Loucy (cell line): ENCODE results near the gene SUGP1.

Source experiments
- H2AFZ ChIP-seq: fragments of 200-600 bp; sonication (generic); 2 replicates; pipeline ENCODE4 v1.6.0; 2016; ENCODE audit warnings: antibody characterized with exemption, mild to moderate bottlenecking, low read length, moderate library complexity
- H3F3A ChIP-seq: fragments of 200-600 bp; 2 replicates; pipeline ENCODE4 v1.6.0; 2016; ENCODE audit warnings: antibody characterized with exemption, low read depth, mild to moderate bottlenecking
- H3K27me3 ChIP-seq: fragments of 200-600 bp; sonication (generic); 2 replicates; pipeline ENCODE4 v1.6.1; 2014; ENCODE audit warnings: low read length, mild to moderate bottlenecking; ENCODE audit not compliant: insufficient read depth, poor library complexity, severe bottlenecking
- H3K36me3 ChIP-seq: fragments of 200-600 bp; sonication (generic); 2 replicates; pipeline ENCODE4 v1.6.1; 2016; ENCODE audit warnings: low read length; ENCODE audit not compliant: insufficient read depth
- H3K4me1 ChIP-seq: fragments of 200-600 bp; sonication (generic); 2 replicates; pipeline ENCODE4 v1.5.1; 2014; ENCODE audit warnings: low read length, mild to moderate bottlenecking; ENCODE audit not compliant: insufficient read depth, poor library complexity, severe bottlenecking
- H3K4me2 ChIP-seq: fragments of 200-600 bp; sonication (generic); 2 replicates; pipeline ENCODE4 v1.6.0; 2014; ENCODE audit warnings: antibody characterized with exemption, low read length, low read depth, mild to moderate bottlenecking; ENCODE audit not compliant: poor library complexity, severe bottlenecking
- H3K4me3 ChIP-seq: fragments of 200-600 bp; sonication (generic); 2 replicates; pipeline ENCODE4 v1.5.1; 2014; ENCODE audit warnings: low read length, mild to moderate bottlenecking, mixed read lengths; ENCODE audit not compliant: poor library complexity, severe bottlenecking
- H3K79me2 ChIP-seq: fragments of 200-600 bp; sonication (generic); 2 replicates; pipeline ENCODE4 v1.6.1; 2014; ENCODE audit warnings: low read length; ENCODE audit not compliant: insufficient read depth
- H3K9ac ChIP-seq: fragments of 200-600 bp; sonication (generic); 2 replicates; pipeline ENCODE4 v1.6.0; 2014; ENCODE audit warnings: mild to moderate bottlenecking, low read depth, low read length, moderate library complexity; ENCODE audit not compliant: poor library complexity, severe bottlenecking
- H3K9me2 ChIP-seq: fragments of 200-600 bp; sonication (generic); replicated peaks from 2 replicates; pipeline ENCODE4 v1.6.1; 2016; ENCODE audit warnings: low read depth, low read length, mixed read lengths
- H3K9me3 ChIP-seq: fragments of 200-600 bp; sonication (generic); 2 replicates; pipeline ENCODE4 v1.6.1; 2014; ENCODE audit warnings: mild to moderate bottlenecking, antibody characterized with exemption, low read length, low read depth; ENCODE audit not compliant: insufficient read depth
- H4K20me1 ChIP-seq: fragments of 200-600 bp; sonication (generic); 2 replicates; pipeline ENCODE4 v1.6.0; 2014; ENCODE audit warnings: antibody characterized with exemption, low read length, mild to moderate bottlenecking; ENCODE audit not compliant: insufficient read depth, poor library complexity, severe bottlenecking
- CTCF ChIP-seq: fragments of 200-600 bp; sonication (generic); conservative IDR thresholded peaks from 2 replicates; pipeline ENCODE4 v1.5.1; 2014; ENCODE audit warnings: mild to moderate bottlenecking, antibody characterized with exemption, low read length
- EZH2phosphoT487 ChIP-seq: fragments of 200-600 bp; IDR thresholded peaks from 2 replicates; pipeline ENCODE4 v1.6.1; 2018; ENCODE audit warnings: antibody characterized with exemption, mild to moderate bottlenecking, moderate library complexity, borderline replicate concordance

SUGP1 gene

GRCh38 chr19:19296953-19297689, 23.2 kb downstream of the SUGP1 start:
- H3K9me2 ChIP-seq: no peaks in the 10 kb centered on the region
- H3K27me3 ChIP-seq: no peaks in the 10 kb centered on the region
- H3K9me3 ChIP-seq: no peaks in the 10 kb centered on the region
- no peak overlapping the region for H3K4me3 ChIP-seq
- no peaks in the 10 kb centered on the region for H4K20me1 ChIP-seq
- no peak overlapping the region for H3K4me2 ChIP-seq
- H3K9ac ChIP-seq: no peak overlapping the region
- no peak overlapping the region for H2AFZ ChIP-seq
- H3K36me3 ChIP-seq: peaks cover 29% of the 10 kb centered on the region; the same call in 1 of the 2 replicates
- no peaks in the 10 kb centered on the region for H3K79me2 ChIP-seq
- no peaks in the 10 kb centered on the region for H3K4me1 ChIP-seq
- H3F3A ChIP-seq: no peaks in the 10 kb centered on the region
- no peak for TF ChIP-seq EZH2phosphoT487
- no peak for TF ChIP-seq CTCF

GRCh38 chr19:19294914-19295313, 25.4 kb downstream of the SUGP1 start:
- Histone ChIP-seq H3K36me3 (peaks cover 24% of the 10 kb centered on the region; the same call in 1 of the 2 replicates), H3K9ac (no peak overlapping the region), H3K27me3 (no peaks in the 10 kb centered on the region), H3F3A (no peaks in the 10 kb centered on the region), H3K4me2 (no peak overlapping the region), H2AFZ (no peak overlapping the region), H3K4me1 (no peaks in the 10 kb centered on the region), H3K9me3 (no peaks in the 10 kb centered on the region), H4K20me1 (no peaks in the 10 kb centered on the region), H3K9me2 (no peaks in the 10 kb centered on the region), H3K79me2 (no peaks in the 10 kb centered on the region), H3K4me3 (no peak overlapping the region)
- TF ChIP-seq EZH2phosphoT487 (no peak), CTCF (no peak)

GRCh38 chr19:19292607-19293006, 27.7 kb downstream of the SUGP1 start:
- Histone ChIP-seq H3K79me2 (no peaks in the 10 kb centered on the region), H2AFZ (no peak overlapping the region), H3F3A (no peaks in the 10 kb centered on the region), H3K9me3 (no peaks in the 10 kb centered on the region), H3K36me3 (peaks cover 33% of the 10 kb centered on the region; the same call in 1 of the 2 replicates), H3K9ac (no peak overlapping the region), H3K4me2 (no peak overlapping the region), H4K20me1 (no peaks in the 10 kb centered on the region), H3K4me3 (no peak overlapping the region), H3K27me3 (no peaks in the 10 kb centered on the region), H3K4me1 (no peaks in the 10 kb centered on the region), H3K9me2 (no peaks in the 10 kb centered on the region)
- TF ChIP-seq CTCF: no peak
- TF ChIP-seq EZH2phosphoT487: no peak
